GM21723 (cell line): ENCODE data around the gene OR4K15.
"Not testable (repeated sequence)": the region's sequence is repeated elsewhere in the genome, so short reads cannot be mapped to it uniquely, and the experiment has no call there.

ENCODE experiments used
- ATAC-seq: cut with Tn5 transposase; IDR thresholded peaks from one replicate; pipeline ENCODE4 v1.9.1; 2021; ENCODE audit warnings: mild to moderate bottlenecking, moderate library complexity; ENCODE audit not compliant: unreplicated experiment

The OR4K15 gene

GRCh38 chr14:19975291-19975690 lies at the start of gene OR4K15:
Gene OR4K15 (plus strand): TSS chr14:19975591. CDS start chr14:19975591, 0 bp downstream.
- no peak for ATAC-seq

- ATAC-seq: no peak
Measured at GRCh38 chr14:19930617-19931016, 44.8 kb upstream of the OR4K15 start, which contains the start of gene OR4K1. Gene OR4K1 (plus strand): TSS chr14:19930917. CDS start chr14:19935667, 4,750 bp downstream.

- ATAC-seq: no peak
Measured at GRCh38 chr14:19941668-19942067, 33.7 kb upstream of the OR4K15 start.

GRCh38 chr14:19947413-19948090 lies 27.8 kb upstream of the OR4K15 start:
- ATAC-seq: no peak

GRCh38 chr14:19949218-19949617 lies 26.2 kb upstream of the OR4K15 start:
- no peak for ATAC-seq

- not testable (repeated sequence) for ATAC-seq
Measured at GRCh38 chr14:19969735-19970134, 5.7 kb upstream of the OR4K15 start.

- ATAC-seq: no peak
Measured at GRCh38 chr14:19974844-19975243, 547 bp upstream of the OR4K15 start.

GRCh38 chr14:19993438-19993837 lies 18.0 kb downstream of the OR4K15 start:
- no peak for ATAC-seq

- no peak for ATAC-seq
Measured at GRCh38 chr14:20001863-20002262, 26.5 kb downstream of the OR4K15 start, which contains the start of gene OR4Q2. Gene OR4Q2 (plus strand): TSS chr14:20002163.

GRCh38 chr14:20002319-20002718 lies 26.9 kb downstream of the OR4K15 start:
- no peak for ATAC-seq

- no peak for ATAC-seq
Measured at GRCh38 chr14:20008156-20008555, 32.8 kb downstream of the OR4K15 start.

GRCh38 chr14:20019257-20019865 lies 44.0 kb downstream of the OR4K15 start, which contains the start of gene OR4K14:
Gene OR4K14 (minus strand): TSS chr14:20019307. CDS start chr14:20015193, 4,114 bp downstream.
- no peak for ATAC-seq
